HCT116 (cell line): ENCODE data around the gene FAR2.

ENCODE experiments used
- EZH2 ChIP-seq: fragments of 200-600 bp; sonication (generic); IDR thresholded peaks from 2 replicates; pipeline ENCODE4 v1.6.1; 2017; ENCODE audit warnings: antibody characterized with exemption, mixed run types
- EZH2phosphoT487 ChIP-seq: fragments of 200-600 bp; IDR thresholded peaks from 2 replicates; pipeline ENCODE4 v1.6.1; 2018; ENCODE audit warnings: antibody characterized with exemption, borderline replicate concordance
- FOSL1 ChIP-seq: IDR thresholded peaks from 2 replicates; pipeline ENCODE4 v1.6.1; 2012; ENCODE audit warnings: low read depth
- POLR2A ChIP-seq: IDR thresholded peaks from 2 replicates; pipeline ENCODE4 v1.7.0; 2011; ENCODE audit warnings: borderline replicate concordance; ENCODE audit not compliant: insufficient read depth, insufficient read length; ENCODE audit errors: extremely low read depth
- POLR2AphosphoS5 ChIP-seq: IDR thresholded peaks from 2 replicates; pipeline ENCODE4 v1.6.1; 2011; ENCODE audit warnings: mild to moderate bottlenecking, low read depth, low read length, moderate library complexity
- RAD21 ChIP-seq: IDR thresholded peaks from 2 replicates; pipeline ENCODE4 v1.6.1; 2012; ENCODE audit warnings: low read depth, mild to moderate bottlenecking
- SRF ChIP-seq: IDR thresholded peaks from 2 replicates; pipeline ENCODE4 v1.6.1; 2012; ENCODE audit warnings: low read depth
- TCF7L2 ChIP-seq: IDR thresholded peaks from 2 replicates; pipeline ENCODE4 v1.7.0; 2011; ENCODE audit warnings: borderline replicate concordance, inconsistent platforms; ENCODE audit not compliant: insufficient read depth, insufficient read length; ENCODE audit errors: extremely low read depth
- ZFX ChIP-seq: fragments of 450-650 bp; IDR thresholded peaks from 2 replicates; pipeline ENCODE4 v1.6.1; 2017
- ZNF274 ChIP-seq: fragments of 200-500 bp; sonication (Bioruptor generic); IDR thresholded peaks from 2 replicates; pipeline ENCODE4 v1.6.1; 2014; ENCODE audit warnings: mild to moderate bottlenecking, low read depth, low read length, inconsistent platforms
- TF ChIP-seq, protein P1 (sequence below), 3 experiments: fragments of 200-600 bp in 1 of 3; sonication (generic) in 1 of 3; IDR thresholded peaks in 2 of 3; conservative IDR thresholded peaks in 1 of 3; 2 replicates each; pipeline ENCODE4 v1.5.1; 2012 to 2017; ENCODE audit warnings: low read depth in 2 of 3, low read length in 2 of 3, antibody characterized with exemption in 1 of 3, borderline replicate concordance in 1 of 3, control low read depth in 1 of 3, mild to moderate bottlenecking in 1 of 3, mixed read lengths in 1 of 3, mixed run types in 1 of 3, moderate library complexity in 1 of 3; ENCODE audit not compliant: insufficient read depth in 1 of 3
- TF ChIP-seq, protein P2 (sequence below): IDR thresholded peaks from 2 replicates; pipeline ENCODE4 v1.6.1; 2012; ENCODE audit warnings: low read depth
- TF ChIP-seq, protein P3 (sequence below): IDR thresholded peaks from 2 replicates; pipeline ENCODE4 v1.6.1; 2012
- TF ChIP-seq, protein P4 (sequence below): IDR thresholded peaks from 2 replicates; pipeline ENCODE4 v1.6.1; 2011; ENCODE audit warnings: mild to moderate bottlenecking, low read length, moderate library complexity; ENCODE audit not compliant: insufficient replicate concordance; ENCODE audit errors: extremely low read depth

DNA sequence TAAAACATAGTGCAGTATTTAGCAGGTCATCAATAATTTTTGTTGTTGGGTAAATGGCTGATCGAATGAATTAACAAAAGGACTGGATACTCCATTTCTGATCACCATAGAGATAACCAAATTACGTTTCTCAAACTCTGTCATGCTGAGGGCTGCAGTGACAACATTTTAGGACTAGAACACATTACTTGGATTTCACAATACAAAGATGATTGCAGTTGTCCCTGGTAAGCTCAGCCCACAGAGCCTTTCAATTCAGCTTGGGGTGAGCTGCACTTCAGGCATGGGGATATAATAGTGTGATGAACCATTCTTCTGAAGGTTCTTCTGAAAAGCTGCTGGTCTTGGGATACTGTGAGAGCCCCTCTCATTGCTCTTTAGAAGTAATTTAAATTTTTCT lies 74.3 kb downstream of the FAR2 start:
- no peak for TF ChIP-seq EZH2
- no peak for TF ChIP-seq POLR2A
- TF ChIP-seq ZFX: no peak
- TF ChIP-seq, protein P1, sequence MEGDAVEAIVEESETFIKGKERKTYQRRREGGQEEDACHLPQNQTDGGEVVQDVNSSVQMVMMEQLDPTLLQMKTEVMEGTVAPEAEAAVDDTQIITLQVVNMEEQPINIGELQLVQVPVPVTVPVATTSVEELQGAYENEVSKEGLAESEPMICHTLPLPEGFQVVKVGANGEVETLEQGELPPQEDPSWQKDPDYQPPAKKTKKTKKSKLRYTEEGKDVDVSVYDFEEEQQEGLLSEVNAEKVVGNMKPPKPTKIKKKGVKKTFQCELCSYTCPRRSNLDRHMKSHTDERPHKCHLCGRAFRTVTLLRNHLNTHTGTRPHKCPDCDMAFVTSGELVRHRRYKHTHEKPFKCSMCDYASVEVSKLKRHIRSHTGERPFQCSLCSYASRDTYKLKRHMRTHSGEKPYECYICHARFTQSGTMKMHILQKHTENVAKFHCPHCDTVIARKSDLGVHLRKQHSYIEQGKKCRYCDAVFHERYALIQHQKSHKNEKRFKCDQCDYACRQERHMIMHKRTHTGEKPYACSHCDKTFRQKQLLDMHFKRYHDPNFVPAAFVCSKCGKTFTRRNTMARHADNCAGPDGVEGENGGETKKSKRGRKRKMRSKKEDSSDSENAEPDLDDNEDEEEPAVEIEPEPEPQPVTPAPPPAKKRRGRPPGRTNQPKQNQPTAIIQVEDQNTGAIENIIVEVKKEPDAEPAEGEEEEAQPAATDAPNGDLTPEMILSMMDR (IDR thresholded peaks at IDR 0.05 in 2 of 3, conservative IDR thresholded peaks at IDR 0.05 in 1 of 3; ENCODE audit: borderline replicate concordance in 1 of 3, insufficient read depth in 1 of 3, low read depth in 2 of 3, low read length in 2 of 3): no peak
- TF ChIP-seq, protein P2, sequence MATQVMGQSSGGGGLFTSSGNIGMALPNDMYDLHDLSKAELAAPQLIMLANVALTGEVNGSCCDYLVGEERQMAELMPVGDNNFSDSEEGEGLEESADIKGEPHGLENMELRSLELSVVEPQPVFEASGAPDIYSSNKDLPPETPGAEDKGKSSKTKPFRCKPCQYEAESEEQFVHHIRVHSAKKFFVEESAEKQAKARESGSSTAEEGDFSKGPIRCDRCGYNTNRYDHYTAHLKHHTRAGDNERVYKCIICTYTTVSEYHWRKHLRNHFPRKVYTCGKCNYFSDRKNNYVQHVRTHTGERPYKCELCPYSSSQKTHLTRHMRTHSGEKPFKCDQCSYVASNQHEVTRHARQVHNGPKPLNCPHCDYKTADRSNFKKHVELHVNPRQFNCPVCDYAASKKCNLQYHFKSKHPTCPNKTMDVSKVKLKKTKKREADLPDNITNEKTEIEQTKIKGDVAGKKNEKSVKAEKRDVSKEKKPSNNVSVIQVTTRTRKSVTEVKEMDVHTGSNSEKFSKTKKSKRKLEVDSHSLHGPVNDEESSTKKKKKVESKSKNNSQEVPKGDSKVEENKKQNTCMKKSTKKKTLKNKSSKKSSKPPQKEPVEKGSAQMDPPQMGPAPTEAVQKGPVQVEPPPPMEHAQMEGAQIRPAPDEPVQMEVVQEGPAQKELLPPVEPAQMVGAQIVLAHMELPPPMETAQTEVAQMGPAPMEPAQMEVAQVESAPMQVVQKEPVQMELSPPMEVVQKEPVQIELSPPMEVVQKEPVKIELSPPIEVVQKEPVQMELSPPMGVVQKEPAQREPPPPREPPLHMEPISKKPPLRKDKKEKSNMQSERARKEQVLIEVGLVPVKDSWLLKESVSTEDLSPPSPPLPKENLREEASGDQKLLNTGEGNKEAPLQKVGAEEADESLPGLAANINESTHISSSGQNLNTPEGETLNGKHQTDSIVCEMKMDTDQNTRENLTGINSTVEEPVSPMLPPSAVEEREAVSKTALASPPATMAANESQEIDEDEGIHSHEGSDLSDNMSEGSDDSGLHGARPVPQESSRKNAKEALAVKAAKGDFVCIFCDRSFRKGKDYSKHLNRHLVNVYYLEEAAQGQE: no peak
- no peak for TF ChIP-seq POLR2AphosphoS5
- no peak for TF ChIP-seq FOSL1
- no peak for TF ChIP-seq EZH2phosphoT487
- TF ChIP-seq TCF7L2: no peak
- no peak for TF ChIP-seq ZNF274
- no peak for TF ChIP-seq SRF
- TF ChIP-seq, protein P3, sequence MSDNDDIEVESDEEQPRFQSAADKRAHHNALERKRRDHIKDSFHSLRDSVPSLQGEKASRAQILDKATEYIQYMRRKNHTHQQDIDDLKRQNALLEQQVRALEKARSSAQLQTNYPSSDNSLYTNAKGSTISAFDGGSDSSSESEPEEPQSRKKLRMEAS: no peak
- TF ChIP-seq, protein P4, sequence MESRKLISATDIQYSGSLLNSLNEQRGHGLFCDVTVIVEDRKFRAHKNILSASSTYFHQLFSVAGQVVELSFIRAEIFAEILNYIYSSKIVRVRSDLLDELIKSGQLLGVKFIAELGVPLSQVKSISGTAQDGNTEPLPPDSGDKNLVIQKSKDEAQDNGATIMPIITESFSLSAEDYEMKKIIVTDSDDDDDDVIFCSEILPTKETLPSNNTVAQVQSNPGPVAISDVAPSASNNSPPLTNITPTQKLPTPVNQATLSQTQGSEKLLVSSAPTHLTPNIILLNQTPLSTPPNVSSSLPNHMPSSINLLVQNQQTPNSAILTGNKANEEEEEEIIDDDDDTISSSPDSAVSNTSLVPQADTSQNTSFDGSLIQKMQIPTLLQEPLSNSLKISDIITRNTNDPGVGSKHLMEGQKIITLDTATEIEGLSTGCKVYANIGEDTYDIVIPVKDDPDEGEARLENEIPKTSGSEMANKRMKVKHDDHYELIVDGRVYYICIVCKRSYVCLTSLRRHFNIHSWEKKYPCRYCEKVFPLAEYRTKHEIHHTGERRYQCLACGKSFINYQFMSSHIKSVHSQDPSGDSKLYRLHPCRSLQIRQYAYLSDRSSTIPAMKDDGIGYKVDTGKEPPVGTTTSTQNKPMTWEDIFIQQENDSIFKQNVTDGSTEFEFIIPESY: no peak
- no peak for TF ChIP-seq RAD21
